Ishikawa (cell line): ENCODE measurements around the gene YTHDF1.

Experiments used
- CEBPB ChIP-seq: IDR thresholded peaks from 2 replicates; pipeline ENCODE4 v1.6.1; 2012
- CREB1 ChIP-seq: IDR thresholded peaks from 2 replicates; pipeline ENCODE4 v1.6.1; 2012; ENCODE audit warnings: low read depth
- EP300 ChIP-seq: IDR thresholded peaks from 2 replicates; pipeline ENCODE4 v1.6.1; 2012; ENCODE audit warnings: borderline replicate concordance
- FOXM1 ChIP-seq: IDR thresholded peaks from 2 replicates; pipeline ENCODE4 v1.6.1; 2012; ENCODE audit warnings: low read depth, borderline replicate concordance
- TAF1 ChIP-seq: IDR thresholded peaks from 2 replicates; pipeline ENCODE4 v1.6.1; 2012; ENCODE audit warnings: low read depth, mild to moderate bottlenecking
- TCF12 ChIP-seq: IDR thresholded peaks from 2 replicates; pipeline ENCODE4 v1.6.1; 2012; ENCODE audit warnings: low read depth
- TEAD4 ChIP-seq: IDR thresholded peaks from 2 replicates; pipeline ENCODE4 v1.6.1; 2012
- YY1 ChIP-seq: IDR thresholded peaks from 2 replicates; pipeline ENCODE4 v1.6.1; 2012; ENCODE audit warnings: low read depth
- ZBTB7A ChIP-seq: IDR thresholded peaks from 2 replicates; pipeline ENCODE4 v1.6.1; 2012; ENCODE audit warnings: low read depth
- TF ChIP-seq, protein P1 (sequence below): IDR thresholded peaks from 2 replicates; pipeline ENCODE4 v1.6.1; 2012; ENCODE audit warnings: low read depth, mild to moderate bottlenecking
- TF ChIP-seq, protein P2 (sequence below): IDR thresholded peaks from 2 replicates; pipeline ENCODE4 v1.6.1; 2012

DNA sequence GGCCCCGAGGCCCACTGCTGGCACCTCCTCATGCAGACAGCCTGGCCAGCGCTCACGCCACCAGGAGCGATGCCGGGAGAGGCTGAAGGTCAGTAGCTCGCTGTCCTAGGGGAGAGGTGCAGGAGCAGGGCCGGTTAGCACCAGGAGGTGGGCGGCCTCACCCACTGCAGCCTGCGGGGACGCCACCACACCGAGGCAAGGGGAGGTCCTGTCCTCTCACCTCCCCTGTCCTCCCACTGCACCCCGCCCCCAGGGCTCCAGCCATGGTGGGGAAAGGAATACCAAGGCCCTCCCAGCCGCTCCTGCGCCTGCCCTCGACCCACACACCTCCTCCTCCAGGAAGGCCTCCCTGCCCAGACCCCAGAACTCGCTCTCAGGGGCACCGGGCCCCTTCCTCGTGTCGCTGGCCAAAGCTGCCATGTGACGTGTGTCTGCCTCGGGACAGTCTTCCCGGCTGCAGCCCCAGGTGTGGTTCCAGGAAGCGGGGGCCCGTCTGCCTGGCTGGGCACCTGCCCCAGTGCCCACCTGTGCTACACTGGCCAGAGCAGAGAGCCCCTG, 31.8 kb upstream of the YTHDF1 start:
- TF ChIP-seq YY1, result no peak
- TF ChIP-seq TAF1, result no peak
- no peak for TF ChIP-seq CEBPB
- TF ChIP-seq, protein P1, sequence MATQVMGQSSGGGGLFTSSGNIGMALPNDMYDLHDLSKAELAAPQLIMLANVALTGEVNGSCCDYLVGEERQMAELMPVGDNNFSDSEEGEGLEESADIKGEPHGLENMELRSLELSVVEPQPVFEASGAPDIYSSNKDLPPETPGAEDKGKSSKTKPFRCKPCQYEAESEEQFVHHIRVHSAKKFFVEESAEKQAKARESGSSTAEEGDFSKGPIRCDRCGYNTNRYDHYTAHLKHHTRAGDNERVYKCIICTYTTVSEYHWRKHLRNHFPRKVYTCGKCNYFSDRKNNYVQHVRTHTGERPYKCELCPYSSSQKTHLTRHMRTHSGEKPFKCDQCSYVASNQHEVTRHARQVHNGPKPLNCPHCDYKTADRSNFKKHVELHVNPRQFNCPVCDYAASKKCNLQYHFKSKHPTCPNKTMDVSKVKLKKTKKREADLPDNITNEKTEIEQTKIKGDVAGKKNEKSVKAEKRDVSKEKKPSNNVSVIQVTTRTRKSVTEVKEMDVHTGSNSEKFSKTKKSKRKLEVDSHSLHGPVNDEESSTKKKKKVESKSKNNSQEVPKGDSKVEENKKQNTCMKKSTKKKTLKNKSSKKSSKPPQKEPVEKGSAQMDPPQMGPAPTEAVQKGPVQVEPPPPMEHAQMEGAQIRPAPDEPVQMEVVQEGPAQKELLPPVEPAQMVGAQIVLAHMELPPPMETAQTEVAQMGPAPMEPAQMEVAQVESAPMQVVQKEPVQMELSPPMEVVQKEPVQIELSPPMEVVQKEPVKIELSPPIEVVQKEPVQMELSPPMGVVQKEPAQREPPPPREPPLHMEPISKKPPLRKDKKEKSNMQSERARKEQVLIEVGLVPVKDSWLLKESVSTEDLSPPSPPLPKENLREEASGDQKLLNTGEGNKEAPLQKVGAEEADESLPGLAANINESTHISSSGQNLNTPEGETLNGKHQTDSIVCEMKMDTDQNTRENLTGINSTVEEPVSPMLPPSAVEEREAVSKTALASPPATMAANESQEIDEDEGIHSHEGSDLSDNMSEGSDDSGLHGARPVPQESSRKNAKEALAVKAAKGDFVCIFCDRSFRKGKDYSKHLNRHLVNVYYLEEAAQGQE, result no peak
- TF ChIP-seq, protein P2, sequence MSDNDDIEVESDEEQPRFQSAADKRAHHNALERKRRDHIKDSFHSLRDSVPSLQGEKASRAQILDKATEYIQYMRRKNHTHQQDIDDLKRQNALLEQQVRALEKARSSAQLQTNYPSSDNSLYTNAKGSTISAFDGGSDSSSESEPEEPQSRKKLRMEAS, result no peak
- TF ChIP-seq TCF12, result no peak
- TF ChIP-seq ZBTB7A, result no peak
- no peak for TF ChIP-seq TEAD4
- no peak for TF ChIP-seq FOXM1
- TF ChIP-seq CREB1, result no peak
- no peak for TF ChIP-seq EP300
